NB4 (cell line): ENCODE data around the gene BARD1.

Source experiments
- CTCF ChIP-seq: IDR thresholded peaks from one replicate; pipeline ENCODE4 v1.5.1; 2012; ENCODE audit warnings: low read depth, low read length
- MAX ChIP-seq: IDR thresholded peaks from 2 replicates; pipeline ENCODE4 v1.6.1; 2011; ENCODE audit warnings: low read depth, low read length
- POLR2A ChIP-seq: IDR thresholded peaks from 2 replicates; pipeline ENCODE4 v1.6.1; 2011; ENCODE audit warnings: mild to moderate bottlenecking; ENCODE audit not compliant: insufficient read length; ENCODE audit errors: extremely low read depth

GRCh38 chr2:214699236-214699635 is 110.2 kb downstream of the BARD1 start:
- TF ChIP-seq CTCF = no peak
- TF ChIP-seq POLR2A = no peak
- TF ChIP-seq MAX = no peak
